HG03442 (cell line): Measurements from ENCODE around the gene MAP3K7.

Experiments used
- ATAC-seq: cut with Tn5 transposase; IDR thresholded peaks from one replicate; pipeline ENCODE4 v1.9.1; 2021; ENCODE audit warnings: mild to moderate bottlenecking, moderate library complexity; ENCODE audit not compliant: unreplicated experiment

The MAP3K7 gene

GRCh38 chr6:90586836-90587638 lies at the start of gene MAP3K7:
MAP3K7 (minus strand) TSS chr6:90587072; CDS start chr6:90586883, 189 bp downstream.
- ATAC-seq, result peak; percentile 82

- ATAC-seq, result no peak
Observed at GRCh38 chr6:90631046-90631445, 44.2 kb upstream of the MAP3K7 start.

- ATAC-seq, result no peak
Observed at GRCh38 chr6:90621581-90621980, 34.7 kb upstream of the MAP3K7 start.

- no peak for ATAC-seq
Observed at GRCh38 chr6:90619221-90619620, 32.3 kb upstream of the MAP3K7 start.

GRCh38 chr6:90612313-90612680 lies 25.4 kb upstream of the MAP3K7 start:
- ATAC-seq, result no peak

- ATAC-seq, result no peak
Observed at GRCh38 chr6:90611543-90612312, 24.9 kb upstream of the MAP3K7 start.

GRCh38 chr6:90610751-90611542 lies 24.1 kb upstream of the MAP3K7 start:
- ATAC-seq, result peak; percentile 72

GRCh38 chr6:90610301-90610750 lies 23.5 kb upstream of the MAP3K7 start:
- no peak for ATAC-seq

- ATAC-seq, result no peak
Observed at GRCh38 chr6:90605749-90606340, 19.0 kb upstream of the MAP3K7 start.

GRCh38 chr6:90604546-90604945 lies 17.7 kb upstream of the MAP3K7 start:
- no peak for ATAC-seq

- no peak for ATAC-seq
Observed at GRCh38 chr6:90599151-90599550, 12.3 kb upstream of the MAP3K7 start.

GRCh38 chr6:90598192-90598951 lies 11.5 kb upstream of the MAP3K7 start:
- no peak for ATAC-seq

- ATAC-seq, result no peak
Observed at GRCh38 chr6:90596967-90597539, 10.2 kb upstream of the MAP3K7 start.

- no peak for ATAC-seq
Observed at GRCh38 chr6:90595854-90596253, 9.0 kb upstream of the MAP3K7 start.

GRCh38 chr6:90586546-90586835 lies 381 bp downstream of the MAP3K7 start:
- peak; percentile 23 for ATAC-seq

- ATAC-seq, result peak; percentile 18
Observed at GRCh38 chr6:90584636-90585255, 2.1 kb downstream of the MAP3K7 start.

- no peak for ATAC-seq
Observed at GRCh38 chr6:90583836-90584481, 2.9 kb downstream of the MAP3K7 start.

GRCh38 chr6:90583179-90583835 lies 3.6 kb downstream of the MAP3K7 start:
- no peak for ATAC-seq

- ATAC-seq, result no peak
Observed at GRCh38 chr6:90581146-90581545, 5.7 kb downstream of the MAP3K7 start.
